HG03039 (cell line): Measurements from ENCODE around the gene MFSD2A.
"Not testable (repeated sequence)": the region's sequence is repeated elsewhere in the genome, so short reads cannot be mapped to it uniquely, and the experiment has no call there.

ENCODE experiments used
- ATAC-seq: cut with Tn5 transposase; IDR thresholded peaks from one replicate; pipeline ENCODE4 v1.9.1; 2021; ENCODE audit warnings: mild to moderate bottlenecking, moderate library complexity; ENCODE audit not compliant: unreplicated experiment

The MFSD2A gene

GRCh38 chr1:39964552-39964951, 9.6 kb downstream of the MFSD2A start:
- no peak for ATAC-seq

GRCh38 chr1:39965044-39965443, 10.1 kb downstream of the MFSD2A start:
- no peak for ATAC-seq

- no peak for ATAC-seq
These were observed 14.1 kb downstream of the MFSD2A start for GRCh38 chr1:39969048-39969447.

GRCh38 chr1:39969531-39970270, 14.8 kb downstream of the MFSD2A start:
- no peak for ATAC-seq

GRCh38 chr1:39970274-39970673, 15.3 kb downstream of the MFSD2A start:
- ATAC-seq, result no peak

GRCh38 chr1:39971138-39971537, 16.2 kb downstream of the MFSD2A start:
- no peak for ATAC-seq

GRCh38 chr1:39973503-39974135, 18.7 kb downstream of the MFSD2A start:
- no peak for ATAC-seq

- no peak for ATAC-seq
These were observed 21.8 kb downstream of the MFSD2A start for GRCh38 chr1:39976732-39977131.

GRCh38 chr1:39977202-39977601, 22.3 kb downstream of the MFSD2A start:
- no peak for ATAC-seq

GRCh38 chr1:39979654-39980053, 24.7 kb downstream of the MFSD2A start:
- no peak for ATAC-seq

- no peak for ATAC-seq
These were observed 25.8 kb downstream of the MFSD2A start for GRCh38 chr1:39980555-39981313.

GRCh38 chr1:39981385-39981784, 26.4 kb downstream of the MFSD2A start:
- ATAC-seq, result no peak

- no peak for ATAC-seq
These were observed 27.0 kb downstream of the MFSD2A start for GRCh38 chr1:39981945-39982344.

GRCh38 chr1:39984480-39984879, 29.5 kb downstream of the MFSD2A start:
- ATAC-seq, result not testable (repeated sequence)

- ATAC-seq, result no peak
These were observed 30.0 kb downstream of the MFSD2A start for GRCh38 chr1:39984951-39985350.

- ATAC-seq, result no peak
These were observed 32.9 kb downstream of the MFSD2A start for GRCh38 chr1:39987869-39988268.

- ATAC-seq, result no peak
These were observed 33.8 kb downstream of the MFSD2A start for GRCh38 chr1:39988618-39989343.

- no peak for ATAC-seq
These were observed 35.5 kb downstream of the MFSD2A start for GRCh38 chr1:39990428-39990827.

- no peak for ATAC-seq
These were observed 37.3 kb downstream of the MFSD2A start for GRCh38 chr1:39992234-39992633.

- no peak for ATAC-seq
These were observed 37.9 kb downstream of the MFSD2A start for GRCh38 chr1:39992888-39993287.

- no peak for ATAC-seq
These were observed 41.0 kb downstream of the MFSD2A start for GRCh38 chr1:39995973-39996393.
